ENCODE results near the gene AGBL4.

- TF ChIP-seq ZNF513 (CRISPR knock-in tag; conservative IDR thresholded peaks at IDR 0.05), result no peak
- no peak for TF ChIP-seq ZNF616 (CRISPR knock-in tag; IDR thresholded peaks at IDR 0.05; ENCODE audit: low read depth)
- no peak for TF ChIP-seq CTCF (CRISPR knock-in tag; IDR thresholded peaks at IDR 0.05)
- no peak for TF ChIP-seq KDM6A (CRISPR knock-in tag; IDR thresholded peaks at IDR 0.05; ENCODE audit: low read depth)
- no peak for TF ChIP-seq ARNTL (CRISPR knock-in tag; IDR thresholded peaks at IDR 0.05)
- TF ChIP-seq MXI1 (IDR thresholded peaks at IDR 0.05; ENCODE audit: borderline replicate concordance, low read depth, low read length), result no peak
- no peak for TF ChIP-seq RELA (CRISPR knock-in tag; IDR thresholded peaks at IDR 0.05)
Measured at GRCh38 chr1:48875552-48876329, 1148.0 kb downstream of the AGBL4 start.
